ENCODE measurements around the gene ZNF396. TPM values are rescaled to one million over a fixed set of nuclear protein-coding genes. Genes with fewer than 3 reads are reported as not detected.

ZNF396 gene
- polyA plus RNA-seq, 3 donors, result 1.0 to 1.9 (median 1.1) TPM

GRCh38 chr18:35374708-35375107 lies 2.4 kb downstream of the ZNF396 start:
- Mint-ChIP-seq H3K4me3 (no peak overlapping the region), H3K4me1 (peaks cover 17% of the 10 kb centered on the region), H3K36me3 (peaks cover 0 to 3% of the 10 kb centered on the region in 2 donors), H3K27me3 (ENCODE audit: low read depth in 3 of 3) (peaks cover 3 to 5% (median 4%) of the 10 kb centered on the region in 3 donors), H3K9me3 (no peaks in the 10 kb centered on the region), H3K27ac (no peak overlapping the region)
- Histone ChIP-seq H3K4me2 (replicated peaks; ENCODE audit: extremely low read depth, low read length, poor library complexity, severe bottlenecking) (no peak overlapping the region), H3K27me3 (ENCODE audit: control insufficient read depth in 2 of 2, insufficient read depth in 2 of 2, low read length in 2 of 2) (no peaks in the 10 kb centered on the region), H3K36me3 (replicated peaks in 1 of 2; ENCODE audit: control insufficient read depth in 1 of 2, insufficient read depth in 2 of 2, low read length in 2 of 2) (no peaks in the 10 kb centered on the region), H2AFZ (ENCODE audit: insufficient read depth, low read depth, low read length, poor library complexity, severe bottlenecking) (no peak overlapping the region), H3K4me1 (ENCODE audit: control insufficient read depth in 1 of 2, insufficient read depth in 2 of 2, low read length in 2 of 2) (peaks cover 11 to 16% of the 10 kb centered on the region in 2 donors), H3K27ac (ENCODE audit: low read depth in 1 of 2, low read length in 2 of 2) (no peak overlapping the region), H4K20me1 (ENCODE audit: insufficient read depth, low read length) (no peaks in the 10 kb centered on the region), H3K4me3 (replicated peaks in 1 of 3; ENCODE audit: low read depth in 2 of 3, low read length in 3 of 3) (no peak overlapping the region), H3K9me3 (replicated peaks in 1 of 2; ENCODE audit: control insufficient read depth in 1 of 2, insufficient read depth in 1 of 2, low read length in 2 of 2) (no peaks in the 10 kb centered on the region), H3K9ac (ENCODE audit: insufficient read depth, low read length, poor library complexity, severe bottlenecking) (no peak overlapping the region), H3K79me2 (ENCODE audit: insufficient read depth, low read length) (no peaks in the 10 kb centered on the region)
- TF ChIP-seq CTCF (IDR thresholded peaks at IDR 0.05), result no peak
- intact Hi-C loops (cut with micrococcal nuclease), result loop anchor here in 1 of 2 donors (10.0 kb wide), 1 partner anchor 130 kb away; the partner anchor contains the start of gene ZNF397
- DNase-seq, result no peak
- WGBS (ENCODE audit: insufficient coverage), result no CpG with 5 or more reads among the region's 4 CpGs

- no peak for TF ChIP-seq CTCF (IDR thresholded peaks at IDR 0.05)
- Mint-ChIP-seq H3K27me3 (ENCODE audit: low read depth in 3 of 3) (peaks cover 0 to 2% (median 0%) of the 10 kb centered on the region in 3 donors), H3K36me3 (peaks cover 0 to 5% of the 10 kb centered on the region in 2 donors), H3K9me3 (no peaks in the 10 kb centered on the region), H3K4me3 (no peak overlapping the region), H3K27ac (no peak overlapping the region), H3K4me1 (peaks cover 5% of the 10 kb centered on the region)
- Histone ChIP-seq H3K79me2 (ENCODE audit: insufficient read depth, low read length) (no peaks in the 10 kb centered on the region), H3K9ac (ENCODE audit: insufficient read depth, low read length, poor library complexity, severe bottlenecking) (no peak overlapping the region), H3K36me3 (replicated peaks in 1 of 2; ENCODE audit: control insufficient read depth in 1 of 2, insufficient read depth in 2 of 2, low read length in 2 of 2) (no peaks in the 10 kb centered on the region), H4K20me1 (ENCODE audit: insufficient read depth, low read length) (no peaks in the 10 kb centered on the region), H3K27me3 (ENCODE audit: control insufficient read depth in 2 of 2, insufficient read depth in 2 of 2, low read length in 2 of 2) (no peaks in the 10 kb centered on the region), H3K4me3 (replicated peaks in 1 of 3; ENCODE audit: low read depth in 2 of 3, low read length in 3 of 3) (no peak overlapping the region), H2AFZ (ENCODE audit: insufficient read depth, low read depth, low read length, poor library complexity, severe bottlenecking) (no peak overlapping the region), H3K9me3 (replicated peaks in 1 of 2; ENCODE audit: control insufficient read depth in 1 of 2, insufficient read depth in 1 of 2, low read length in 2 of 2) (no peaks in the 10 kb centered on the region), H3K4me1 (ENCODE audit: control insufficient read depth in 1 of 2, insufficient read depth in 2 of 2, low read length in 2 of 2) (peaks cover 6 to 7% of the 10 kb centered on the region in 2 donors), H3K27ac (ENCODE audit: low read depth in 1 of 2, low read length in 2 of 2) (no peak overlapping the region), H3K4me2 (replicated peaks; ENCODE audit: extremely low read depth, low read length, poor library complexity, severe bottlenecking) (no peak overlapping the region)
- DNase-seq, result no peak
- WGBS (ENCODE audit: insufficient coverage), result 83% methylated on average over 1 of the region's 1 CpG
- intact Hi-C loops (cut with micrococcal nuclease), result loop anchor here in 1 of 2 donors (10.0 kb wide), 1 partner anchor 127 kb away; the partner anchor contains the start of gene ZNF397
Measured at GRCh38 chr18:35371412-35372195, 5.5 kb downstream of the ZNF396 start.

Data from CD14-positive monocyte (primary cell).